ENCODE measurements around the gene MORN3.
"Not testable (repeated sequence)": the region's sequence is repeated elsewhere in the genome, so short reads cannot be mapped to it uniquely, and the experiment has no call there.

The MORN3 gene

DNA sequence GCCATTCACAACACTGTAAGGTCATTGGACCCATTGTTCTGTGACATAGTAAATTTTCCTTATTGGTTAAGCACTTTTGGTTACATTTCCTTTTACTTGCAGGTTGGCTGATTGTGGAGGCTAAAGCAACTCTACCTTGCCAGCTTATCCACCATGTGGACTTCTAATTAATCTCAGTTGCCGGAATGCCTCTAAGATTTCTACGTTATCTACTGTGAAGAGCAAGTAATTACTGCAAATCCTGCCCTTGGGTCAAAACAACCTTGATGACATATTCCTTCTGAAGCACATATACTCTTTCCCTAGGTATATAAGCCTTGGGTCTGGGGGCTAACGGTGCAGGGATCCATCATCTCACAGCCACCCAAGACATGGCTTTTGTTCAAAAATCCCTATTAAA lies 19.5 kb upstream of the MORN3 start:
- no peak for DNase-seq

DNA sequence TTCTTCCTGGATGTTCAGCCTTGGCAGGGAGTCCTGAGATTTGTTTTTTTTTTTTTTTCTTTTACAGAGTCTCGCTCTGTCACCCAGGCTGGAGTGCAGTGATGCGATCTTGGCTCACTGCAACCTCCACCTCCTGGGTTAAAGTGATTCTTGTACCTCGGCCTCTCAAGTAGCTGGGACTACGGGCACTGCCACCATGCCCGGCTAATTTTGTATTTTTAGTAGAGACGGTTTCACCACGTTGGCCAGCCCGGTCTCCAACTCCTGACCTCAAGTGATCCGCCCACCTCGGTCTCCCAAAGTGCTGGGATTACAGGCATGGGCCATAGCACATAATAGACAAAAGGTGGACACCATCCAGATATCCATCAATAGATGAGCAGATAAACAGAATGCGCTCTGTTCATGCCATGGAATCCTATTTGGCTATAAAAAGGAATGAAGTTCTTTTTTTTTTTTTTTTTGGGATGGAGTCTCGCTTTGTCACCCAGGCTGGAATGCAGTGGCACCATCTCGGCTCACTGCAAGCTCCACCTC lies 10.3 kb upstream of the MORN3 start:
- not testable (repeated sequence) for DNase-seq

DNA sequence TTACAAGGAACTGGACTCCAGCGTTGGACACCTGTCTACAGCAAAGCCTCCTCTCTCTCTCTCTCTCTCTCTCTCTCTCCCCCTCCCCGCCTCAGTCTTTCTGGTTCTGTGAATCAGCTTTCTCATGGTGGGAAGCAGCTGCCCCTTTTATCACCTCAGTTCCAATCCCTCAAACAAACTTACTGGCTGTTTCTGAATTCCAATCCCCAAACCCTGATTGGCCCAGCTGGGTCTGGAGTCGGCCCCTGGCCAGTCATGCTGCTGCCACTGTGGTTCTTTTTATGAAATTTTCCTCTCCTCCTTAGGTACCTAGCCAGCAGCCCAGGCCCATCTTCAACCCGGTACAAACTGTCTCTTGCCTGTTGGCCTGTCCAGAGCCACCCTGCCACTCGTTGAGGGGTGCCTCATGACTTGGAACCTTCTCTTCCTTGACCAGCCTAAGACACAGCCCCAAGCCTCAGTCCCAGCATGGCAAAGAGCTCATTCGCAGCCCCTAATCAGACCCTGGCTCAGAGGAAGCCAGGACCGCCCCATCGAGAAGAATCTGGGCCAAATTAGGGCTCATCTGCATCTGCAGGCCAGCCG lies 9.4 kb upstream of the MORN3 start:
- DNase-seq = peak; percentile 42

DNA sequence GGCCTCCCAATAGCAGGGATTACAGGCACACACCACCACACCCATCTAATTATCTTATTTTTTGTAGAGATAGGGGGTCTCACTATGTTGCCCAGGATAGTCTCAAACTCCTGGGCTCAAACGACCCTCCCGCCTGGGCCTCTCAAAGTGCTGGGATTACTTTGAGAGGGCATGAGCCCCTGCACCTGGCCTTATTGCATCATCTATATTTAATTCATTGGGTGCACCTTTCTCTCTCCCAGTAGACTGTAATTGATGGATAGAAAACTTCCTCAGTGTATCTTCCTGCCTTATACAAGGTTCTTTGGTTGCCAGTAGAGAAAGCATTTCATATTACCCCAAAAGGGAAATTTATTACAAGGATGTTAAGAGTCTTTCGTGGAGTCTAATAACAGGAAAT lies 8.9 kb upstream of the MORN3 start:
- no peak for DNase-seq

DNA sequence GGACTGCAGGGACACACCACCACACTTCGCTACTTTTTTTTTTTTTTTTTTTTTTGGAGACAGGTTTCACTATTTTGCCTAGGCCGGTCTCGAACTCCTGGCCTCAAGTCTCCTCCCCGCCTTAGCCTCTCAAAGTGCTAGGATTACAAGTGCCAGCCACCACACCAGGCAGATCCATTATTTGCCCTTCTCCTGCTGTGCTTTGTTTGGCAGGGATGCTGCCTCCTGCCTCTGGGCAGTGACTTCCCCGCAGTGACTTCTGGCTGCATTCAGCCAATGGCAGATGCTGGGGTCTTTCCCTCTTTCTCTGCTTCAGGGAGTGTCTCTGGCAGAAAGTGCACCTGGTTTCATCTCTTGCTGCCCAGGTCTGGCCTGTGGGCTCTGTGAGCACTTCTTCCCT lies 6.7 kb upstream of the MORN3 start:
- no peak for DNase-seq

DNA sequence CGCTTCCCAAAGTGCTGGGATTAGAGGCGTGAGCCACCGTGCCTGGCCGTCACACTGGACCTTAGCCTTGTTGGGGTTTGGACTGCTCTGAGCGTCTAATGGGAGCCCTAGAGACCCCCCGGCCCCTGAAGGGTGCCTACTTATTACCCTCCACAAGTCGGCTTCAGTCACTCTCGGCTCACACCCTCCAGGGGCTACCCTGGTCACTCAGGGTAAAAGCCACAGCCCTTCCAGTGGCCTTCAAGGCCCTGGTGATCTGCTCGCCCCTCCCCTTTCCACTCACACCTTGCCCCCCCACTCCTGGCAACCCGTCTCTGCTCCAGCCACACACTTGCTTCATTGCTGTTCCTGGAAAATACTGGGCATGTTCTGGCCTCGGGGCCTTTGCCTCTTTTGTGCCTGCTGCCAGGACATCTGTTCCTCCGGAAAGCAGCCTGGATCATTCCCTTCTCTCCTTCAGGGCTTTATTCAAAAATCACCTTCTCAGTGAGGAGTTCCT lies 3.6 kb upstream of the MORN3 start:
- peak; percentile 80 for DNase-seq

DNA sequence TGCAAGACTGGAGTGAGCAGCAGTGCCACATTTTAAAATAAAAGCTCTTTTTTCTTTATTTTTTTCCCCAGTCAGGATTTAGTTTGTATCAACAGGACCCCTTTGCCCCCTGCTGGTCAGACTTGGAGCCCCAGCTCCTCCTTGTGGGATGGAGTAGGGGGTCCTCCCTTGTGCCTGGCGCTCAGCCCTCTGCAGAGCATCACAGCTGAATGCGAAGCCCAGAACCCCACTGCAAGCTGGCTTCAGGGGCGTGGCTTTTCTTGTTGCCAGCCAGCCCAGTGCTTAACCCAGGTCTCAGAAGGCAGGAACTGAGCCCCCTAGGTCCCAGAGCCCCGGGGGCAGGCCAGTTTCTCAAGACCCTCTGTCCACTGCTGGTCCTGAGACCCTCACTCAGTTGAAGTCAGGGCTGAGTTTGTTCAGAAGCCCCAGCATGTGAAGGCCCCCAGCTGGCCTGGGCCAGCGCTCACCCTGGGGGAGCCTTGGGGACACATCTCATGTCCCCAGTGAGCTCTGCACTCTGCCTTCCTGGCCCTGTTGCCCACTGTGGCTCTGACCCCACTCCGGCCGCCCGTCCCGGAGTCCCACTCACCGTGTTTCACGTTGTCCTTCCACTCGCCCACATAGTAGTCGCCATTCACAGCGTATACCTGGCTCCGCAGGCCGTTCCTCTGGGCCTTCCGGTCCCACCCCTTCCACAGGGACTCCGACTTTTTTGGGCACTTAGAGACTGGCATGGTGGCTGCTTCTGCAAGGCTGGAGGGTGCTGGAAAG lies 519 bp downstream of the MORN3 start:
- peak; percentile 75 for DNase-seq

DNA sequence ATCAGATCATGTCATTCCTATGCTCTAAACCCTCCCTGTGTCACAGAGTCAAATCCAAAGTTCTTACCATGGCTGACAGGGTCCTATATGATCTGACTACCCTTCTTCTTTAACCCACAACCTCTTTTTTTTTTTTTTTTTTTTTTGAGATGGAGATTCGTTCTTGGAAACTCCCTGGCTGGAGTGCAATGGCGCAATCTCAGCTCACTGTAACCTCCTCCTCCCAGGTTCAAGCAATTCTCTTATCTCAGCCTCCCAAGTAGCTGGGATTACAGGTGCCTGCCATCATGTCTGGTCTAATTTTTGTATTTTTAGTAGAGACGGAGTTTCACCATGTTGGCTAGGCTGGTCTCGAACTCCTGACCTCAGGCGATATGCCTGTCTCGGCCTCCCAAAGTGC lies 2.6 kb downstream of the MORN3 start:
- DNase-seq = not testable (repeated sequence)

DNA sequence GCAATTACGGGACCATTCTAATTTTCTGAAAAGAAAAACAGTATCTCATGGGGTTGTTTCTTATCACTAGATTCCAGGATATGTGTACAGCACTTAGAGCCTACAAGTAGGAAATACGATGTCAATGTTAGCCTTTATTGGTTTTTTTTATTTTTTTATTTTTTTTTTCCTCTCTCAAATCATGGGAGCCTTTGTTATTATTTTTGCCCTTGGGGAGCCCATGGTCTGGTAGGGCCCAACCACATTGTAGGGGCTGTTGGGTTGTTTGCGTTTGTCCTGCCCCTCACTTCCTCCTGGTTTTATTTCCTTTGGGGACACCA lies 5.9 kb downstream of the MORN3 start:
- no peak for DNase-seq

DNA sequence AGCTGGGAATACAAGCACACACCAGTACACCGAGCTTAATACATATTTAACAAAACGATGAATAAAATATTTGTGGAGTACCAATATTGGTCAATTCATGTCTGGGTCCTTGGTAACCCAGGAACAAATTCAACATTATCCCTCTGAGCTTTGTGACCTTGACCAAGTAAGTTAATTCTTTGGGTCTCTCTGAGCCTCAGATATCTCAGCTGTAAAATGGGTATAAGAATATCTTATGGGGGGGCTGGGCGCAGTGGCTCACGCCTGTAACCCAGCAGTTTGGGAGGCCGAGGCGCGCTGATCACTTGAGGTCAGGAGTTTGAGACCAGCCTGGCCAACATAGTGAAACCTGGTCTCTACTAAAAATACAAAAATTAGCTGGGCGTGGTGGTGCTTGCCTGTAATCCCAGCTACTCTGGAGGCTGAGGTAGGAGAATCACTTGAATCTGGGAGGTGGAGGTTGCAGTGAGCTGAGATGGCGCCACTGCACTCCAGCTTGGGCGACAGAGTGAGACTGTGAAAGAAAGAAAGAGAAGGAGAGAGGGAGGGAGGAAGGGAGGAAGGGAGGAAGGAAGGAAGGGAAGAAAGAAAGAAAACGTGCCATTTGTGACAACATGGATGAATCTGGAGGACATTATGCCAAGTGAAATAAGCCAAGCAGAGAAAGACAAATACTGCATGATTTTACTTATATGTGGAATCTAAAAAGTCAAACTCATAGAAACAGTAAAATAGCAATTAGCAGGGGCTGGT lies 7.9 kb downstream of the MORN3 start:
- DNase-seq = not testable (repeated sequence)

DNA sequence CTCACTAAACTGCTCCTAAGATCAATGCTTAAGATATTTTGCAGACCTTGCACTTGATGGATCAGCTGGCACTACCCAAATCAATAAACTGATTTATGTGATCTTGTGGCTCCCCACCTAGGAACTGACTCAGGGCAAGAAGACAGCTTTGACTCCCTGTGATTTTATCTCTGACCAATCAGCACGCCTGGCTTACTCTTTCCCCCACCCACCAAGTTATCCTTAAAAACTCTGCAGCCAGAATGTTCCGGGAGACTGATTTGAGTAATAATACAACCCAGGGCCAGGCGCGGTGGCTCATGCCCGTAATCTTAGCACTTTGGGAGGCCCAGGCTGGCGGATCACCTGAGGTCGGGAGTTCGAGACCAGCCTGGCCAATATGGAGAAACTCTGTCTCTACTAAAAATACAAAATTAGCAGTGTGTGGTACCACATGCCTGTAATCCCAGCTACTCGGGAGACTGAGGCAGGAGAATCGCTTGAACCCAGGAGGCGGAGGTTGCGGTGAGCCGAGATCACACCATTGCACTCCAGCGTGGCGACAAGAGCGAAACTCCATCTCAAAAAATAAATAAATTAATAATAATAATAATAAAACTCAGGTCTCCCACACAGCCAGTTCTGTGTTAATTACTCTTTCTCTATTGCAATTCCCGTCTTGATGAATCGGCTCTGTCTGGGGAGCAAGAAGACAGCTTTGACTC lies 12.0 kb downstream of the MORN3 start:
- no peak for DNase-seq

DNA sequence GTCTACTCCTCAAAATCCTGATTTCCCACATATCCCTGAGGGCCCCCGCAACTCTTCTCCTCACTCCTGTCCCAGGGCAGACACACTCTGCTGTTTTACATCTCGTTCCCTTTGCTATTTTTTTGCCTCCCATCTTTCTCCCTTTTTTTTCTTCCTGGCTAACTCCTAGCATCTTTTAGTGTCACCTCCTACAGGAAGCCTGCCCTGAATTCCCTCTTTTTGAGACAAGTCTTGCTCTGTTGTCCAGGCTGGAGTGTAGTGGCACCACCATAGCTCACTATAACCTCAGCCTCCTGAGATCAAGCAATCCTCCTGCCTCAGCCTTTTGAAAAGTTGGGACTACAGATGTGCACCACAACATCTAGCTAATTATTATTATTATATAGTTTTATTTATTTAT lies 13.3 kb downstream of the MORN3 start:
- DNase-seq = no peak

DNA sequence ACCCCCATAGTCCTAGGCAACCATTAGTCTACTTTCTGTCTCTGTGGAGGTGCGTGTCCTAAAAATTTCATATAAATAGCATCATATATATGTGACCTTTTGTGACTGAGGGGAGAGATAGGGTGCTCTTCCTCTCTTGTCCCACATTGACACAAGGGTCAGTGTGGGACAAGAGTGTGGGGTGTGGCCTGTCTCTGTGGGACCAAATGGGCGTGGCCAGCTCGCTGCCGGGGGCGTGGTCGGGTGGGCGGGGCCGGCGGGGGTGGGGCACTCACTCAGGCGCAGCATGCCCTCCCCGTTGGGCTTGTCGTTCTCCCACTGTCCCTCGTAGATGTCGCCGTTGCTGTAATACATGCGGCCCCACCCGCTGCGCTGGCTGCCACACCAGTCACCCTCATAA lies 15.5 kb downstream of the MORN3 start:
- no peak for DNase-seq

DNA sequence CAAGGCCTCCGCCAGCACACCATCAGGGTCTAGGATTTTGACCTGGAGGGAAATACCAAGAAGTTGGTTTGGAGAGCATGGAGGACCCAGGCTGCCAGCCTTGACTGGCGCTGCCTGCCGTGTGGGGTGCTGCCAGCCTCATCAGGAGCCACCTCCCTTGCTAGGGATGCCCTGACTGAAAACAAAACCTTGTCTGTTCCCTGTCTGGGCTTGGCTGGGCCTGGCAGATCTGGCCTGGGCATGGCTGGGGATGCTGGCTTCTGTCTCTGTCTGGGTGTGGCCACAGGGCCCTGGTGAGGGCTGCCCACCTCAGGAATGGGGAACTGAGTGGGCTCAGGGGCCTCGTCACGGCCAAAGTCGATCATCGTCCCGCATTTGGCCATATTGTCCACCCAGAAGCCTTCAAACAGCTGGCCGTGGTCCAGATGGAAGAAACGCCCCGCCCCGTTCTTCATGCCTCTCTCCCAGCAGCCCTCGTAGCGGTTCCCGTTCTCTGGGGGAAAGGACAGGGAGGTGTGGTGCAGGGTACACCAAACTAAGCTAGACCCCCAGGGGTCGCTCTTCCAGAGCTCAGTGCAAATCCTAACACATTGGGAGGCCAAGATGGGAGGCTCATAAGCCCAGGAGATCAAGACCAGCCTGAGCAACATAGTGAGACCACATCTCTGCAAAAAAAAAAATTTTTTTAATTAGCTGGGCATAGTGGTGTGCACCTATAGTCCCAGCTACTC lies 16.5 kb downstream of the MORN3 start:
- DNase-seq = no peak

DNA sequence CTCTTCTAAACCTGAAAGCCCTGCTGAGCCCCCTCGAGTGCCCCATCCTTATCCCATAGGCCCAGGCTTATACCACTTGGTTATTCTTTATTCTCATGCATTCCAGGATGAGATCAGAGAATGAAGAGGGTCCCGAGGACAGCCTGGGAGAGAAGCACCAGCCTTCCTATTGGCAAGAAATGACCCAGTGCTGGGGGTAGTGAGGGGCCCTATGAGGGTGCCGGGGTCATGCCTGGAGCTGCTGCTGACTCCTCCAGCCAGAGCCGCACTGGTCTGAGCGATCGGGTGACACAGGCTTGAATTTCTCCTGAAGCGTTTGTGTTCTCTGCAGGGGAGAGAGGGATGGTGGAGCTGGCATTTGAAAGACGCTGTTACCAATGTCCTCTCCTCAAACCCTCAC lies 18.1 kb downstream of the MORN3 start:
- no peak for DNase-seq

DNA sequence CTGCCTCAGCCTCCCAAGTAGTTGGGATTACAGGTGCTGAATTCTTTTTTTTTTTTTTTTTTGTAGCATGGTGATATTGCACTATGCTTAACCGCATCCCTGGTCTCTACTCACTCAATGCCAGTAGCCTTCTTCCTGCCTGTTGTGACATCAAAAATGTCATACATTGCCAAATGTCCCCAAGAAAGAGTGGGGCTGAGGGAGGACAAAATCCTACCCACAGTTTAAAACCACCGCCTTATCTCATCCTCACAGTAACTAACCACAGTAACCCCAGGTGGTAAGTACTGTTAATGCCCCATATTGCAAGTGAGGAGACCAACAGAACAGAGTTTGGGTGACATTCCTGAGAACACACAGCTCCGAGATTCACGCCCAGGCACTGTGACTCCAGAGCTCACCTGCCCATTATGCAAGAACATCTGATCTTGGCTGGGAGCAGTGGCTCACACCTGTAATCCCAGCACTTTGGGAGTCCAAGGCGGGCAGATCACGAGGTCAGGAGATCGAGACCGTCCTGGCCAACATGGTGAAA lies 19.6 kb downstream of the MORN3 start:
- no peak for DNase-seq

DNA sequence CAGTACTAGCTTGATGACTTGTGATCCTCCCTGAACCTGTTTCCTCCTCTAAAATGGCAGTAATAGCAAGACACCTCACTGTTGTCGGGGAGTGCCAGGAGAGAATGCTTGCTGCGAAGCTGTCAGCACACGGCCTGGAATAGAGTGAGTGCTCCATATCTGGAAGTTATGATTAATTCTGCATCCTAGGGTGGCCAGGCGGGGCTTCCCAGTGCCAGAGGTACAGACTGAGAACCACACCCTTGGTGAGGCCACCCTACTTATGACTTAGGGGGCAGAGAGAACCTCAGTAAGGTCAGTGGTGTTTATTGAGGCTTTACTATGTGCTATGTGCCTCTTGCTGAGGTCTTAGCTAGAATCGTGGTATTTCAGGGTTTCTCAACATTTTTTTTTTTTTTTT lies 20.1 kb downstream of the MORN3 start:
- no peak for DNase-seq

DNA sequence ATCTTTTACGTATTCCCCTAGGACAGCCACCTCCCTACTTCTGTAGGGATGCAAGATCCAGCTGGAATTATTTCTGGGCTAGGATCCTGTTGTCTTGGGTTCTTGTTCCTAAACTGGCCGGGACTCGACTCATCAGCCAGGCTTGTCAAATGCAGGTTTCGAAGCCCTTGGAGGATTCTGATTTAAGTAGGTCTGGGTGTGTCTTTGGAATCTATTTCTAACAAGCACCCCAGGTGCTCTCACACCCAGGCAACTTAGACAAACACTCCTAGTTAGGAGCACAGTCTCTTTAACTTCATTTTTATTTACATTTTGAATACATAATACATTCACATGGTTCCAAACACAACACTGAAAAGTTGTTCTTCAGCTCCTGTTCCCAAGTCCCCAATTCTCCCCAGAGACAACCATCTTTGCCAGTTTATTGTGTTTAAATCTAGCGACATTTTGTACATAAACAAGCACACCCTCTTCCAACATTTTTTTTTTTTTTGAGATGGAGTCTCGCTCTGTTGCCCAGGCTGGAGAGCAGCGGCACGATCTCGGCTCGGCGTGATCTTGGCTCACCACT lies 20.9 kb downstream of the MORN3 start:
- DNase-seq = no peak

DNA sequence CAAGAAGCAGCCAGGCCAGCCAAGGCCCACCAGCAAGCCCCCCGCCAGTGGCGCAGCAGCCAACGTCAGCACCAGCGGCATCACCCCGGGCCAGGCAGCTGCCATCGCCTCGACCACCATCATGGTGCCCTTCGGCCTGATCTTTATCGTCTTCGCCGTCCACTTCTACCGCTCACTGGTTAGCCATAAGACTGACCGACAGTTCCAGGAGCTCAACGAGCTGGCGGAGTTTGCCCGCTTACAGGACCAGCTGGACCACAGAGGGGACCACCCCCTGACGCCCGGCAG lies 28.2 kb downstream of the MORN3 start:
- DNase-seq = no peak

DNA sequence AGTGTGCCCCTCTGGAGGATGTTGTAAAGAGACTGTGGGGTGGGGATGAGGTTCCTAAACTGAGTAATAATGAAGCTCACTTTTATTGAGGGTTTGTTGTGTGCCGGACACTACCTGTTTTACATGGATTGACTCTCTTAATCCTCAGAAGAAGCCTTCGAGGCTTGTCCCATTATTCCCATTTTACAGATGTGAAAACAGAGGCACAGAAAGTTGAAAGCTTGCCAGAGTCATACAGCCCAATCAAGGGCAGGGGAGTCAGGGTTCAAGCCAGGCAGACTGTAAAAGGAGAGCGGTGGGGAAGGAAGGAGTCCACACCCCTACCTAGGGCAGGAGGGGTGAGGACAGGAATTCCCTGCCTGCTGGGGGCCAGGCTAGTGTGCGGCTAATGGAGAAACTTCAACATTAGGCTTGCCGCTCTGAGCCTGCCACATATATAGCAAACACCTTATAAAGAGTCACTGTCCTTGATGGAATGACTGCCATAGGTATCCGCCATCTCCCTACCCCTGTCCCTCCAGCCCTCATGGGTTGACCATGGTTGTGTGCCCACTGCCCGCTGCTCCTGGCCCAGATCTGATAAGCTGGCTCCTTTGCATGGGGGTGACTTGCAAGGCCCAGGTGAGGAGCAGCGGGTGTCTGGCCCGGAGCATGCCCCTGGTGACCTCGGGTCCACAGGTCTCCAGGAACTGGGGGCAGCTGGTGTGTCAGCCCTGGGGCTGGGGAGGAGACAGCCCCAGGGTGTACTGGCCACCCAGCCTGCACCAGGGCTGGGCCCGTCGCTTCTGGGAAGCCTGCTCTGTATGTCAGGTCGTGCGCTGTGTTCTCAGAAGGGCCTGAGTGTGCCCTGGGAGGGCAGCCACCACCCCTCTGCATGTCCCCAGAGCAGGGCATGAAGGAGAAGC lies 30.9 kb downstream of the MORN3 start:
- no peak for DNase-seq

Measured in right hindlimb (tissue), 1 donor.